GM13976 (cell line): ENCODE data around the gene IL3.

Experiments
- DNase-seq: peaks from one replicate; pipeline ENCODE4 v3.0.0; 2012; ENCODE audit warnings: low spot score
- in situ Hi-C: fragments of 300-500 bp; cut with MboI; formaldehyde crosslinking; loops from one replicate; pipeline ENCODE4 v1.12.0; 2022; ENCODE audit warnings: low sequenced_read_pairs, mixed read lengths, inconsistent platforms; ENCODE audit not compliant: unreplicated experiment
- TF ChIP-seq, protein P1 (sequence below): IDR thresholded peaks from 2 replicates; pipeline ENCODE4 v1.5.1; 2012; ENCODE audit warnings: borderline replicate concordance, mild to moderate bottlenecking; ENCODE audit not compliant: insufficient read depth; ENCODE audit errors: extremely low read depth, missing control alignments, control extremely low read depth

The IL3 gene

GRCh38 chr5:132065951-132066701 lies 5.7 kb downstream of the IL3 start:
- TF ChIP-seq, protein P1, sequence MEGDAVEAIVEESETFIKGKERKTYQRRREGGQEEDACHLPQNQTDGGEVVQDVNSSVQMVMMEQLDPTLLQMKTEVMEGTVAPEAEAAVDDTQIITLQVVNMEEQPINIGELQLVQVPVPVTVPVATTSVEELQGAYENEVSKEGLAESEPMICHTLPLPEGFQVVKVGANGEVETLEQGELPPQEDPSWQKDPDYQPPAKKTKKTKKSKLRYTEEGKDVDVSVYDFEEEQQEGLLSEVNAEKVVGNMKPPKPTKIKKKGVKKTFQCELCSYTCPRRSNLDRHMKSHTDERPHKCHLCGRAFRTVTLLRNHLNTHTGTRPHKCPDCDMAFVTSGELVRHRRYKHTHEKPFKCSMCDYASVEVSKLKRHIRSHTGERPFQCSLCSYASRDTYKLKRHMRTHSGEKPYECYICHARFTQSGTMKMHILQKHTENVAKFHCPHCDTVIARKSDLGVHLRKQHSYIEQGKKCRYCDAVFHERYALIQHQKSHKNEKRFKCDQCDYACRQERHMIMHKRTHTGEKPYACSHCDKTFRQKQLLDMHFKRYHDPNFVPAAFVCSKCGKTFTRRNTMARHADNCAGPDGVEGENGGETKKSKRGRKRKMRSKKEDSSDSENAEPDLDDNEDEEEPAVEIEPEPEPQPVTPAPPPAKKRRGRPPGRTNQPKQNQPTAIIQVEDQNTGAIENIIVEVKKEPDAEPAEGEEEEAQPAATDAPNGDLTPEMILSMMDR = no peak
- no peak for DNase-seq
- in situ Hi-C loops = loop anchor here (5.0 kb wide), 1 partner anchor 111 kb away; no protein-coding TSS in a partner anchor

DNA sequence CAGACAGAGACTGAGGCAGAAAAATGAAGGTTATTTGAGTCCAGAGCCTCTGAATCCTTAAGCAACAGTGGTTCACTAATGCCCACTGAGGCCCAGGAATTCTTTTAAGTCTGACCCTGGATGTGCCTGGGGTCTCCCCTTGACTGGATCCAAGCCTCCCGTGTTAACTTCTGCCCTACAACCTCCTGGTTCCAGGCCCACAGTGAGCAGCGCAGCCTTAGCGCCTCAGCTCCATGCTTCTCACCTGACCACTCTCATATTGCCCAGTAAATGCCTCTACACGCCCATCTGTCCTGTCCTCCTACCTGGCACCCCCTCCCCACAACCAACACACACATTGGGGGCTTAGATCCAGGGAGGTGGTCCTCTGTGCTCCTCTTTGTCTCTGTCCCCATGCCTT lies 6.4 kb downstream of the IL3 start:
- in situ Hi-C loops = loop anchor here (5.0 kb wide), 1 partner anchor 110 kb away; no protein-coding TSS in a partner anchor
- DNase-seq = no peak
- TF ChIP-seq, protein P1 = no peak

DNA sequence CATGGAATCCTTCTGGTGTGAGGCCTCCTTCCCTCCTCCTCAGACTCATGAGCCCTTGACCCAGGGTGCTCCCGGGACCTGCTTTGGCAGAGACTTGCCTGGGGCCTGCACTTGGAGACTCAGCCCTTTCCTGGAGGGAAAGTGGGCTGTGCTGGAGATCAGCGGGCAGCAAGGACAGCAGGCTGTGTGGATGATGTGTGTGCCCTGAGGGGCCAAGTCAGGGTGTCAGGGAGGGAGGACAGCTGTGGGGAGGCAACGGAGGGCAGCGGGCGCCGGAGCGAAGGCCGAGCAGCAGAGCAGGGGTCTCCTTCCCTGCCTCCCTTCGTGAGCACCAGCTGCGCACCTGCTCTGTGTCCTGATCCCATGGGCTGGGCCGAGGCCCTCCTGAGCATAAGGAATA lies 7.0 kb downstream of the IL3 start:
- TF ChIP-seq, protein P1 = no peak
- in situ Hi-C loops = loop anchor here (5.0 kb wide), 1 partner anchor 110 kb away; no protein-coding TSS in a partner anchor

DNA sequence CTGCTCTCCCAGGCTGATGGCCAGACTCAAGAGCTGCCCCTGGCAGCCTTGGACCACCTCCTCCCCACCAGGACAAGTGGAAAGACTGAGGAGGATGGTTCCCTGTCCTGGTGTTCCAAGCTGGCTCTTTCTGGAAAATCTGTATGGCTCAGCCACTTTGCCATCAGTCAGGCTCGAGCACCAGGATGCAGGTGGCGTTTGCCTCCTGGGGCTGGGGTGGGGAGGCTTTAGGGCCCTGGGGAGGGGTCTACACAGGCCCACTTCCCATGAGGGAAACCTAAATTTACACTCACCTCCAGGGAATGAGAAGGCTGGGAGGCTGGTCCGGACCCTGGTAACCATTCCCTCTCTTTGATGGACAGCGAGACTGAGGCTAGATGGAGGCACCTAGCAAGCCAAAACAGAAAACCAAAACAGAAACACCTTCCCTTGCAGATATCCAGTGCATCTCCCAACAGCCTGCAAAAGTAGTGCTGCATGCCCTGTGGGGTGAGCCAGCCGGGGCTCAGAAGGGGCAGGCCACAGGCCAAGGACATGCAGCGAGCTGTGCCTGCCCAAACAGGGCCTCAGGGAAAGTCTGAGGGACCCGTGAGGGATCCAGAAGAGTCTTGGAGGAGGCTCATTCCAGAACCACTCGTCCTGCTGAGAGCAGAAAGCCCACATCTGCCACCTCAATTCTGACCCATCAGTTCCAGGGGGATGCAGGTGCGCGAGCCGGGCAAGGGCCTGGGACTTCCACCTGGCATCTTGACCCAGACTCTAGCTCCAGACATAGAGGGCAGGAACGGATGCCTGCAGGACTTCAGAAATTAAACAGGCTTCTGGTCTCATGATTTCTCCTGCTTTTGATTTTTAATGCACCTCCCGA lies 7.7 kb downstream of the IL3 start:
- DNase-seq = peak; percentile 27
- in situ Hi-C loops = loop anchor here (5.0 kb wide), 1 partner anchor 109 kb away; no protein-coding TSS in a partner anchor
- TF ChIP-seq, protein P1 = no peak

More for the DNA sequence above, 7.0 kb downstream of the IL3 start:
- peak; percentile 20 for DNase-seq

DNA sequence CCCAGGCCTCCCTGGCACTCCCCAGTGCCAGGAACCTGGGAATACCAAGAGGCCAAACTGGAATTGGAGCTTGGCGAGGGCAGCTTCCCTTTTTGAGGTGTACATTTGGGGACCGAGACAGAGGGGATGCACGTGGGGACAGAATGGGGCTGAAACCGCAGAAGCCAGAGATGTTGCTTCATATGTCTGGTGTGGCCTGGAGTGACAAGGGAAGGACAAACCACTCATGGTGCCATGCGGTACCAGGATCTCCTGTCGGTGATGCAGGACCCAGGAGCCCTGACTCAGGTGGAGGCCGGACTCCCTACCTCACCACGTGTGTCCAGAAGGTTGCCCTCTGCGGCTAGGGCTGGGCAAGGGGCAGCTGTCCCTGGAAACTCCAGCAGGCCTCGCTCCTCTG lies 9.1 kb downstream of the IL3 start:
- TF ChIP-seq, protein P1 = no peak
- in situ Hi-C loops = loop anchor here (5.0 kb wide), 1 partner anchor 108 kb away; no protein-coding TSS in a partner anchor
- DNase-seq = peak; percentile 10

DNA sequence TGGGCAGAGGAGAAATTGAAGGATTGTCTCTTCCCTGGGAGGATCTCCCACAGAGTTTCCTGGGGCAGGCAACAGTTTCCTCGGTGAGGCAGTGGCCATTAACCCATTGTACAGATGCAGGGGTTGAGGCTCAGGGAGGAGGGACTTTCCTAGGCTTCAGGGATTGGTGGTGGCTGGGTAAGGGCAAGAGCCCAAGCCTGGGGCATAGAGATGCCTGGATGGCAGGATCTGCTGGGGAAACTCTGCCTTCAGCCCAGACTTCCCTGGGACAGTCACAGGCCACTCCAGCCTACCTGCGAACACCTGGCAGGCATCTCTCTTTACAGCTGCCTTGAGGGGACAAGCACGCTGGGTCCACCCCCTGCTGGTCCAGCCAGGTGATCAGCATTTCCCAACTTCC lies 9.5 kb downstream of the IL3 start:
- in situ Hi-C loops = loop anchor here (5.0 kb wide), 1 partner anchor 107 kb away; no protein-coding TSS in a partner anchor
- TF ChIP-seq, protein P1 = no peak
- DNase-seq = peak; percentile 11
